ENCODE measurements around the gene AKAP9. TPM values are rescaled to one million over a fixed set of nuclear protein-coding genes. Genes with fewer than 3 reads are reported as not detected.

AKAP9 gene
- total and polyA plus RNA-seq, 9 of the 15 experiments (the other 6 are each of a cell fraction or from before 2014, with no cell fraction given), result 25.5 to 80.9 (median 46.3) TPM

GRCh38 chr7:92115821-92116220 lies 175.2 kb downstream of the AKAP9 start:
- no peak for TF ChIP-seq DIDO1 (tag; IDR thresholded peaks at IDR 0.05; ENCODE audit: low read depth)
- TF ChIP-seq EP300 (IDR thresholded peaks at IDR 0.05; ENCODE audit: low read length), result no peak
- no peak for TF ChIP-seq MIER1 (IDR thresholded peaks at IDR 0.05; ENCODE audit: low read depth)
- TF ChIP-seq ZNF77 (CRISPR knock-in tag; IDR thresholded peaks at IDR 0.05), result no peak
- no peak for TF ChIP-seq CBX3 (IDR thresholded peaks at IDR 0.05; ENCODE audit: borderline replicate concordance in 1 of 2, low read length in 2 of 2)
- TF ChIP-seq NR2F6 (CRISPR knock-in tag; IDR thresholded peaks at IDR 0.05), result no peak
- DNase-seq (ENCODE audit: extremely low read depth in 1 of 4, low spot score in 3 of 4), result no peak
- no peaks in the 10 kb centered on the region for H3K9me3 ChIP-seq (replicated peaks; ENCODE audit: control insufficient read depth, insufficient read depth, low read depth, low read length)
- no peaks in the 10 kb centered on the region for H3K4me1 ChIP-seq (replicated peaks in 1 of 2; ENCODE audit: control insufficient read depth in 2 of 2, insufficient read depth in 2 of 2, low read length in 2 of 2)
- H2AFZ ChIP-seq (ENCODE audit: low read depth, low read length), result no peak overlapping the region
- peaks cover 93% of the 10 kb centered on the region for H3K36me3 ChIP-seq (ENCODE audit: control insufficient read depth, insufficient read depth, low read length)
- in situ Hi-C loops (cut with MboI), result no loop called here
- FAIRE-seq, result no peak
- BruUV-seq (replicated peaks), result no TSS peak
- no peaks in the 10 kb centered on the region for H4K20me1 ChIP-seq (replicated peaks; ENCODE audit: control insufficient read depth, insufficient read depth, low read length)
- no peaks in the 10 kb centered on the region for H3K27me3 ChIP-seq (ENCODE audit: control insufficient read depth in 2 of 2, insufficient read depth in 2 of 2, low read length in 2 of 2)
- ChIA-PET POLR2A (interaction anchor here (1.1 to 1.4 kb wide), 2 partner anchors 8 to 10 kb away, joined by 3 to 7 read pairs; no protein-coding TSS in a partner anchor), CTCF (ENCODE audit: low intra/inter-chr PET ratio) (no interaction called here)
- intact Hi-C loops (cut with micrococcal nuclease), result no loop called here
- no peaks in the 10 kb centered on the region for H3K9me1 ChIP-seq (ENCODE audit: control insufficient read depth, insufficient read depth, low read length)
- no peak overlapping the region for H3K4me3 ChIP-seq
- ATAC-seq, result no peak
- WGBS (ENCODE audit: insufficient coverage, low coverage, missing lambda C conversion rate), result 89% methylated on average over 5 of the region's 5 CpGs
- no peak overlapping the region for H3K4me2 ChIP-seq (ENCODE audit: insufficient read depth, low read length)
- no peak overlapping the region for H3K9ac ChIP-seq (ENCODE audit: insufficient read depth in 1 of 2, low read depth in 2 of 2, low read length in 2 of 2)
- H3K27ac ChIP-seq (ENCODE audit: extremely low read depth, low read depth, low read length), result no peak overlapping the region
- peaks cover 32% of the 10 kb centered on the region for H3K79me2 ChIP-seq (ENCODE audit: control insufficient read depth, insufficient read depth, low read length)

- Histone ChIP-seq H3K27ac (ENCODE audit: extremely low read depth, low read depth, low read length) (no peak overlapping the region), H3K9me3 (replicated peaks; ENCODE audit: control insufficient read depth, insufficient read depth, low read depth, low read length) (no peaks in the 10 kb centered on the region), H3K9ac (ENCODE audit: insufficient read depth in 1 of 2, low read depth in 2 of 2, low read length in 2 of 2) (no peak overlapping the region), H3K36me3 (ENCODE audit: control insufficient read depth, insufficient read depth, low read length) (peaks cover 93% of the 10 kb centered on the region), H2AFZ (ENCODE audit: low read depth, low read length) (no peak overlapping the region), H3K4me2 (ENCODE audit: insufficient read depth, low read length) (no peak overlapping the region), H3K9me1 (ENCODE audit: control insufficient read depth, insufficient read depth, low read length) (no peaks in the 10 kb centered on the region), H3K79me2 (ENCODE audit: control insufficient read depth, insufficient read depth, low read length) (peaks cover 43% of the 10 kb centered on the region), H3K4me1 (replicated peaks in 1 of 2; ENCODE audit: control insufficient read depth in 2 of 2, insufficient read depth in 2 of 2, low read length in 2 of 2) (no peaks in the 10 kb centered on the region), H3K4me3 (no peak overlapping the region), H4K20me1 (replicated peaks; ENCODE audit: control insufficient read depth, insufficient read depth, low read length) (no peaks in the 10 kb centered on the region), H3K27me3 (ENCODE audit: control insufficient read depth in 2 of 2, insufficient read depth in 2 of 2, low read length in 2 of 2) (no peaks in the 10 kb centered on the region)
- intact Hi-C loops (cut with micrococcal nuclease), result no loop called here
- ATAC-seq, result no peak
- WGBS (ENCODE audit: insufficient coverage, low coverage, missing lambda C conversion rate), result 94% methylated on average over 3 of the region's 3 CpGs
- FAIRE-seq, result no peak
- POLR2A ChIA-PET, result interaction anchor here (1.4 kb wide), 1 partner anchor 9 kb away, joined by 7 read pairs; no protein-coding TSS in a partner anchor
- DNase-seq (ENCODE audit: extremely low read depth in 1 of 4, low spot score in 3 of 4), result no peak
- BruUV-seq (replicated peaks), result no TSS peak
- in situ Hi-C loops (cut with MboI), result no loop called here
- CTCF ChIA-PET (ENCODE audit: low intra/inter-chr PET ratio), result no interaction called here
- TF ChIP-seq CGGBP1 (CRISPR knock-in tag; IDR thresholded peaks at IDR 0.05), result no peak
- TF ChIP-seq FOSL1 (tag; conservative IDR thresholded peaks at IDR 0.05), result no peak
- no peak for TF ChIP-seq FOXM1 (IDR thresholded peaks at IDR 0.05; ENCODE audit: low read depth)
- TF ChIP-seq FOXM1 (CRISPR knock-in tag; IDR thresholded peaks at IDR 0.05; ENCODE audit: low read depth), result no peak
- no peak for TF ChIP-seq ASH1L (IDR thresholded peaks at IDR 0.05; ENCODE audit: borderline replicate concordance, low read depth, partially characterized antibody)
- TF ChIP-seq ZBTB17 (CRISPR knock-in tag; IDR thresholded peaks at IDR 0.05), result no peak
- TF ChIP-seq MAZ (CRISPR knock-in tag; conservative IDR thresholded peaks at IDR 0.05 in 1 of 2, IDR thresholded peaks at IDR 0.05 in 1 of 2), result no peak
These were observed 176.3 kb downstream of the AKAP9 start for GRCh38 chr7:92116949-92117348.
